ENCODE results near the gene ANKS1B.

- TF ChIP-seq POLR2A (IDR thresholded peaks at IDR 0.05; ENCODE audit: low read length) (no peak), GATA1 (IDR thresholded peaks at IDR 0.05; ENCODE audit: low read depth, low read length) (no peak)
These were observed 471.7 kb downstream of the ANKS1B start for GRCh38 chr12:99513066-99513465.

Data from erythroblast (primary cell).